GM12878 (cell line): Measurements from ENCODE around the gene BCL2L12. TPM values are rescaled to one million over a fixed set of nuclear protein-coding genes. Genes with fewer than 3 reads are reported as not detected.

Experiments used
- ATAC-seq: fragments of 200-7000 bp; cut with Tn5 transposase; 3 replicates; pipeline ENCODE4 v1.9.1; 2020; ENCODE audit warnings: mild to moderate bottlenecking, moderate library complexity
- BruUV-seq: library from RNA; stranded (reverse); fragments of 400-500 nt; replicated peaks from 2 replicates; lab custom pipeline; 2021; lab: Mats Ljungman, UMichigan
- CTCF ChIA-PET: fragments of 300-600 bp; sonication (Branson Sonifier 250); formaldehyde crosslinking; extraction: SDS; loops from one replicate; lab custom pipeline; 2021; ENCODE audit warnings: inconsistent platforms; lab: Yijun Ruan, JAX
- POLR2A ChIA-PET: fragments of 350-600 bp; formaldehyde crosslinking; extraction: SDS; loops from one replicate; lab custom pipeline; 2021; ENCODE audit warnings: inconsistent platforms; lab: Charles Lee
- RAD21 ChIA-PET: fragments of 300-600 bp; sonication (Branson Sonifier 250); formaldehyde crosslinking; loops from one replicate; lab custom pipeline; 2023; ENCODE audit warnings: antibody characterized with exemption; ENCODE audit not compliant: unreplicated experiment; lab: Charles Lee
- SMC1A ChIA-PET: fragments of 300-600 bp; sonication (Branson Sonifier 250); formaldehyde crosslinking; loops from one replicate; lab custom pipeline; 2023; ENCODE audit not compliant: unreplicated experiment, uncharacterized antibody; lab: Charles Lee
- DNase-seq: peaks from one replicate; pipeline ENCODE4 v3.0.0-alpha.2; 2011; ENCODE audit warnings: low read depth, low spot score
- FAIRE-seq: peaks from 3 replicates; lab custom pipeline; 2011; peaks lifted over from hg19 to GRCh38; lab: Jason Lieb, UNC
- H2AFZ ChIP-seq: 2 replicates; pipeline ENCODE4 v1.6.0; 2011; ENCODE audit warnings: low read depth, low read length, control low read depth; ENCODE audit not compliant: control insufficient read depth
- H3K27ac ChIP-seq: 2 replicates; pipeline ENCODE4 v1.5.1; 2011; ENCODE audit warnings: control low read depth; ENCODE audit not compliant: control insufficient read depth, insufficient read depth
- H3K27me3 ChIP-seq, 2 experiments: replicated peaks in 1 of 2; 2 replicates each; pipeline versions ENCODE4 v1.6.0 to v1.6.1; 2011; ENCODE audit warnings: low read length in 1 of 2; ENCODE audit not compliant: control insufficient read depth in 2 of 2, insufficient read depth in 2 of 2
- H3K36me3 ChIP-seq, 2 experiments: 2 replicates each; pipeline ENCODE4 v1.5.1; 2011; ENCODE audit warnings: low read length in 1 of 2; ENCODE audit not compliant: control insufficient read depth in 2 of 2, insufficient read depth in 2 of 2
- H3K4me1 ChIP-seq: 2 replicates; pipeline ENCODE4 v1.6.1; 2011; ENCODE audit warnings: mild to moderate bottlenecking, low read length, moderate library complexity, mixed read lengths; ENCODE audit not compliant: control insufficient read depth, insufficient read depth
- H3K4me2 ChIP-seq: 2 replicates; pipeline ENCODE4 v1.6.0; 2011; ENCODE audit warnings: control low read depth; ENCODE audit not compliant: control insufficient read depth, insufficient read depth
- H3K4me3 ChIP-seq: fragments of 200-600 bp; sonication (generic); 2 replicates; pipeline ENCODE4 v1.5.1; 2016
- H3K79me2 ChIP-seq: 2 replicates; pipeline ENCODE4 v1.6.0; 2011; ENCODE audit warnings: low read length; ENCODE audit not compliant: control insufficient read depth, insufficient read depth
- H3K9ac ChIP-seq: 2 replicates; pipeline ENCODE4 v1.8.0; 2011; ENCODE audit warnings: low read length, control low read depth, mixed read lengths; ENCODE audit not compliant: control insufficient read depth, insufficient read depth
- H3K9me3 ChIP-seq: replicated peaks from 3 replicates; pipeline ENCODE4 v1.5.1; 2011; ENCODE audit warnings: mild to moderate bottlenecking, low read length; ENCODE audit not compliant: control insufficient read depth, insufficient read depth
- H4K20me1 ChIP-seq: 2 replicates; pipeline ENCODE4 v1.6.0; 2011; ENCODE audit not compliant: control insufficient read depth, insufficient read depth
- BACH1 ChIP-seq: fragments of 450-650 bp; IDR thresholded peaks from 2 replicates; pipeline ENCODE4 v1.6.1; 2017; ENCODE audit warnings: mild to moderate bottlenecking, borderline replicate concordance
- BCL11A ChIP-seq: IDR thresholded peaks from 2 replicates; pipeline ENCODE4 v1.6.1; 2011; ENCODE audit warnings: low read depth, low read length
- FOS ChIP-seq: IDR thresholded peaks from 3 replicates; pipeline ENCODE4 v1.6.1; 2011; ENCODE audit warnings: borderline replicate concordance; ENCODE audit not compliant: insufficient read length; ENCODE audit errors: extremely low read depth
- JUNB ChIP-seq: IDR thresholded peaks from 2 replicates; pipeline ENCODE4 v1.6.1; 2016; ENCODE audit warnings: antibody characterized with exemption, mild to moderate bottlenecking
- NR2C1 ChIP-seq: fragments of 450-650 bp; IDR thresholded peaks from 2 replicates; pipeline ENCODE4 v1.6.1; 2017; ENCODE audit warnings: antibody characterized with exemption, mild to moderate bottlenecking, moderate library complexity
- PAX5 ChIP-seq: IDR thresholded peaks from 2 replicates; pipeline ENCODE4 v1.6.1; 2011; ENCODE audit warnings: low read depth, low read length, borderline replicate concordance
- SIN3A ChIP-seq: IDR thresholded peaks from 2 replicates; pipeline ENCODE4 v1.6.1; 2012; ENCODE audit warnings: low read depth, low read length, improper control_type of control experiment
- STAT3 ChIP-seq: IDR thresholded peaks from 2 replicates; pipeline ENCODE4 v1.6.1; 2011; ENCODE audit warnings: low read depth, low read length, improper control_type of control experiment
- TARDBP ChIP-seq: IDR thresholded peaks from 2 replicates; pipeline ENCODE4 v1.6.1; 2016; ENCODE audit warnings: borderline replicate concordance
- ZNF207 ChIP-seq: fragments of 450-650 bp; IDR thresholded peaks from 2 replicates; pipeline ENCODE4 v1.6.1; 2014; ENCODE audit warnings: antibody characterized with exemption, mild to moderate bottlenecking, borderline replicate concordance
- WGBS: methylation state at CpG from one replicate; pipeline ENCODE4 v1.1.6; 2016; ENCODE audit warnings: low lambda C conversion rate; ENCODE audit not compliant: insufficient replicate concordance, insufficient coverage; ENCODE audit errors: missing lambda C conversion rate; 5-methylcytosine and 5-hydroxymethylcytosine counted together
- in situ Hi-C: fragments of 300-500 bp; cut with MboI; formaldehyde crosslinking; loops from 9 replicates; pipeline ENCODE4 v1.14.3; 2018; ENCODE audit warnings: mixed read lengths
- intact Hi-C: fragments of 100-400 bp; cut with micrococcal nuclease; formaldehyde crosslinking; loops from one replicate; pipeline ENCODE4 v1.14.2; 2022; ENCODE audit not compliant: unreplicated experiment
- polyA plus RNA-seq, 11 experiments: library from polyadenylated mRNA; depleted of rRNA in 4 of 11; unstranded in 6 of 11; stranded (reverse) in 5 of 11; fragments of >200 nt; fragmentation: Nextera tagmentation in 4 of 11; fragmentation: Illumina TruSeq in 1 of 11; extraction: Ambion mirVana in 4 of 11; extraction: Trizol in 1 of 11; gene quantifications; 1 replicate in 1 of 11; 2 replicates in 10 of 11; pipeline versions ENCODE4 v1.2.1 to v1.2.3, GENCODE V29; 2011 to 2016; ENCODE audit warnings: inconsistent platforms in 2 of 11, missing spikeins in 2 of 11, low read depth in 1 of 11
- total RNA-seq, 4 experiments: library from RNA; depleted of rRNA in 3 of 4; stranded (reverse); fragments of >200 nt in 3 of 4; fragmentation: Illumina TruSeq in 1 of 4; extraction: Trizol in 1 of 4; gene quantifications; 2 replicates each; pipeline versions ENCODE4 v1.2.1 to v1.2.3, GENCODE V29; 2013 to 2021

Gene BCL2L12
- total and polyA plus RNA-seq, 10 of the 15 experiments (the other 5 are each of a cell fraction or from before 2014, with no cell fraction given) = 1.8 to 143 (median 50.4) TPM

GRCh38 chr19:49654581-49654980 is 11.2 kb upstream of the BCL2L12 start:
- 91% methylated on average over 10 of the region's 10 CpGs for WGBS
- ChIA-PET RAD21 (no interaction called here), POLR2A (interaction anchor here (1.2 kb wide), 1 partner anchor 13 kb away, joined by 3 read pairs; the partner anchor contains the start of gene SCAF1), SMC1A (interaction anchor here (0.9 kb wide), 1 partner anchor 11 kb away, joined by 4 read pairs; the partner anchor contains the start of genes BCL2L12 and IRF3), CTCF (no interaction called here)
- intact Hi-C loops = no loop called here
- Histone ChIP-seq H3K4me3 (no peak overlapping the region), H3K9ac (no peak overlapping the region), H3K79me2 (no peaks in the 10 kb centered on the region), H3K4me2 (no peak overlapping the region), H3K36me3 (peaks cover 0 to 36% of the 10 kb centered on the region in 2 experiments; a peak in 3 of 4 replicates), H4K20me1 (no peaks in the 10 kb centered on the region), H3K27ac (no peak overlapping the region), H3K27me3 (no peaks in the 10 kb centered on the region), H3K4me1 (no peaks in the 10 kb centered on the region), H3K9me3 (no peaks in the 10 kb centered on the region), H2AFZ (no peak overlapping the region)
- FAIRE-seq = no peak
- ATAC-seq = no peak
- TF ChIP-seq BCL11A (no peak), TARDBP (no peak), NR2C1 (no peak), PAX5 (no peak), STAT3 (no peak), BACH1 (no peak), ZNF207 (no peak), SIN3A (no peak), JUNB (no peak), FOS (no peak)
- DNase-seq = no peak
- no TSS peak for BruUV-seq
- in situ Hi-C loops = no loop called here
